NCI-H2227 (cell line): ENCODE measurements around the gene SRGAP3.

Experiments used
- DNase-seq: peaks from one replicate; lab custom pipeline; 2025; ENCODE audit not compliant: unreplicated experiment; lab: John Stamatoyannopoulos, UW

Gene SRGAP3

DNA sequence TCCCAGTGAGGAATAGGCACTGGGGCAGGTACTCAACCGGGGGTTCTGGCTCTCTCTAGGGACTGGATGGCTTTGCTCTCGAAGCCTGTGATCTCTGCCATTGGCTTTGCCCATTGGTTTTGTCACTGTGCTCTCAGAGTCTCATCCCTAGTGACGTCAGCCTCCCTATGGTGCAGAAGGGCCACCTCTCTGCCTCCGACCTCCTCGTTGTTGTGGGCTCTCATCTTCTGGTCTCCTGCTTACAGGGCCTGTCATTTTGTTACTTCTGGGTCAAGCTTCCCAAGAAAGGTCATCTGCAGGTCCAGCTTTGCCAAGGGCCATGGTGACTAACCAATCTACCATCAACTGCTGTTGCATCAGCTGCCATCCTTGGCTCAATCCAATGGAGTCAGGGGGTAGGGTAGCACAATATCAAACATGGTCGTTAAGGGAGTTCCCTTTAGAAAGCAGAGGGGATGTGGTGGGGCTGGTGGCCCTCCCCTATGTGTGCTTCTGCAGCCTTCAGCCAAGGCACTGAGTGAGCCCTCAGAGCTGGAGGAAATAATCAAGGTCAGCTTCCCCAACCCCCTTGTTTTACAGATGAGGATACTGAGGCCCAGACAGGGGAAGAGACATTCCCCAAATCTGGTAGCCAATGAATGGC lies 272.8 kb downstream of the SRGAP3 start:
- no peak for DNase-seq

DNA sequence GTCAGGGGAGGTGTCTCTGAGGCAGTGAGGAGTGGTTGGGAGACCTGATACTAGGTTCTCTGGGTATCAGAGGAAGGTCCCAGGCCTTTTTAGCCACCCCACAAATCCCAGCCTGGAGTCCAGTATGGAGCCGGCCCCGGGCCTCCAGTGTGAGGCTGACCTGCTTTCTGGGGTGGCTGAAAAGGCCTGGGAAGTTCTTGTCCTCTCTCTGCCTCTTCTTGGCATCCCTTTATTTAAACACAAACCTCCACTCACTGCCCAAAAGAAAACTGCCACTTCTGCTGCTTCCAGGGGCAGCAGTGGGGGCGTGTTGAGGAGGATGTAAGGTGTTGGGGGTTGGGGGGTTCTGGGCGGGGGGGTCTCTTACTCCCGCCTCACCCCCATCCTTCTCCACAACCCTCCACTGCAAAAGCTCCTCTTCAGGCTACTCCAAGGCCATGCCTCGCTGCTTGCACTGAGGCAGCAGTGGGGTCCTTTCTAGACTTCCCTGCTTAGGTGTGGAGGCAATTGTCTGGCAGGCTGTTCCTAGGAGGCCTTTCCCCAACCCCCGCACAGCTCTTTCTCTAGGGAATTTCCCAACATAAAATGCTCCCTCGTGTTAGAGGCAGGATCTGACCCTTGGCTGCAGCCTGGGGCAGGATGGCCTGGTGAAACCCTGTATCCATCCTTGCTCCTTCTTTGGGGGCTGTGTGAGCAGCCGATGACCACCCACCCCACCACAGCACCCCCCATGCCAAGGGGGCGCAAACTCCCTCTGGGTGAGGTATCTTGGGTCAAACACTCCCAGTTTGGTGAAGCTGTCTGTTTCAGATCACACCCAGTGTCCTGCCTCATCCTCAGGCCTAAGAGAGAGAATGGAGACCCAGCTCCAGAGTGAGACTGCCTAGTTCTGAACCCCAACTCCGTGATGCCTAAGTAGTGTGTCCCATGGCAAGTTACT lies 274.1 kb downstream of the SRGAP3 start:
- no peak for DNase-seq

DNA sequence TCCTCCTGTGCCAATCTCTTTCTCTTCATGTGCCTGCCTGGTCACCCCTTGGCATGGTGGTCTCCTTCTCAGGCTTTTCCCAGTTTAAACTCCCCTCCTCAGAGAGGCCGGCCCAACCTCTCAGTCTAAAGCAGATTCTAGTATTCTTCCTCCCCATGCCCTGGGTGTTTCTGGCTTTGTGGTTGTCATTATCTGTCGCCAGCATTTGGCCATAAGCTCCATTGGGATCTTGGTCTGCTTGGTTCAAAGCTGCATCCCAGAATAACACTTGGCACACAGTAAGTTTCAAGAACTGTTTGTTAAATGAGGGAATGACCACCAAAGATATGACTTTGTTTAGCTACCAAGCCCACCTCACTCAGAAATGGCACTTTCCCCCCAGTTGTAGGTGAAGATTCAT lies 275.0 kb downstream of the SRGAP3 start:
- DNase-seq: no peak

DNA sequence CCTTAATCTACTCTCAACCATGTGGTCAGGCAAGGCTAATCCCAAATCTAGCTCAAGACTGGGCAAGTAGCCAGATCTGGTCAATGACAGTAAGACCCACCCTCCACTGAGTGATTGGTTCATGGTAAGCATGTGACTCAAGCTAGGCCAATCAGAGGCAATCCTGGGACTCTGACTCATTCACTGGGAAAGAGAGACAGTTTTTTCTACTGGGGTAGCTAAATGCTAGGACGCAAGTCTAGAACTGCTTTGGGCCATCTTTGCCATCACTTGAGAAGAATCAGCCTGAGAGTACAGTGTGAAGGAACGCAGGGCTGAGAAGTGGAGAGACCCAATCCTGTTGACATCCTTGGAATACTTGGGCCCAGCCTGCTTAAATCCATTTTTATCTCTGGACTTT lies 276.8 kb downstream of the SRGAP3 start:
- DNase-seq: peak; percentile 14

DNA sequence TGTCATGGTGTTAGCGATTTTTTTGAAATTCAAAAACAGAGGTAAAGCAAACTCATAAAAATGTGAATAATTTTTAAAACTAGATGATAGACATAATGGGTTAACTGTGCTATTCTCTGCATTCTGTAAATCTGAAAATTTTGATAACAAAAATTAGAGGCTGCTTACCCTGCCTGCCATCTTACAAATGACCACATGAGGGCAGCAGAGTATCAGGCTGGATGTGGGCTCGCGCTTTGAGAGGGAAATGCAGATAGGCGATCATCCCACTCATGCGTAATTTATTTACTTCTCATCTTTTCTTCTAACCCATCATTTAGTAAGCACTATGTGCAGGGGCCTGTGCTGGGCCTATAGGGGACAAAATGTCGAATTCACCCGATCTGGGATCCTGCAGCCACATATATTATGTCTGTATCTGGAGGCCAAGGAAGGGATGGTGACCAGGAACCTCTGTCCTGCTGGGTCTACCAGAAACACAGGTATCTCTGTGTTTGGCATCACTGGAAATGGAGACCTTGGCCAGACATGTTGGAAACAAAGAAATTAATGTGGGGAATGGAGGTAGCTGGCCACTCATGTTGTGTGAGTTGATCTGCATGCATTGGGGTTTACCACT lies 278.4 kb downstream of the SRGAP3 start:
- DNase-seq: peak; percentile 74

DNA sequence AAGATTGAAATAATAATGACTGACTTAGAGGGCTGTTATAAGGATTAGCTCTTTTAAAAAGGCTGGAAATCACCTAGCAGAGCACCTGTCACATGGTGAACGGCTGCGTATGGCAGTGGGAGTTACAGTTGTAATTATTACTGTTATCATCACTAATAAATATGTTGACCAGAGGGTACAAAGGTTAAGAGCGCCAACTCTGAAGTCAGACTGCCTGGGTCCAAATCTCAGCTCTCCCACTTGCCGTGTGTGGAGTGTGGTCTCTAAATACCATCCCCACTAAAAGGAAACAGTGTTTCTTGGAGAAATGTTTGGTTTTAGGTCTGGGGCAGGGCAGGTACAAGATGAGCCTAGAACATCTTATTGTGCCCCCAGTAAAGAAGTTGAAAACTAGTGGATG lies 280.2 kb downstream of the SRGAP3 start:
- DNase-seq: no peak

DNA sequence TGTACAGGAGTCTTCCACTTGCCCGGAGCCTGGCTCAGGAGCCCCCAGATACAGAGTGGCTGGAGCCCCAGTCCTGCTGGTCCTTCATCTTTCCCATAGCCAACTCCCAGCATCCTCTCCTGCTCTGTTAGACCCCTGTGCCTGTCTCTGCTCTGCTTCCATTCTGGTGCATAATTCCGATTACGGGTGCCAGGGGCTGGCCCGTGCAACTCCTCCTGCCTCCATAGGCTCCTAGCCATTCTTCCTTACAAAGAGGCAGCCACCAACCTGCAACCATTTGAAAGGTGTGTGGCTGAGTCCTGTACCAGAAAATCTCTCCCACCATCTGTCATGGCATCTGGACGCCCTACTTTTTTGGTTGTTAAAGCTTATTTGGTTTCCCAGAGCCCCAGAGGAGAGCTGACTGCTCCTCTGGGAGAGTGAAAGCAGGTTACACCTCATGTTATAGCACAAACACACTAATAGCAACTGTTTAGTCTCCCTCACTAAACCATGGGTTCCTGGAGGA lies 281.0 kb downstream of the SRGAP3 start:
- no peak for DNase-seq

DNA sequence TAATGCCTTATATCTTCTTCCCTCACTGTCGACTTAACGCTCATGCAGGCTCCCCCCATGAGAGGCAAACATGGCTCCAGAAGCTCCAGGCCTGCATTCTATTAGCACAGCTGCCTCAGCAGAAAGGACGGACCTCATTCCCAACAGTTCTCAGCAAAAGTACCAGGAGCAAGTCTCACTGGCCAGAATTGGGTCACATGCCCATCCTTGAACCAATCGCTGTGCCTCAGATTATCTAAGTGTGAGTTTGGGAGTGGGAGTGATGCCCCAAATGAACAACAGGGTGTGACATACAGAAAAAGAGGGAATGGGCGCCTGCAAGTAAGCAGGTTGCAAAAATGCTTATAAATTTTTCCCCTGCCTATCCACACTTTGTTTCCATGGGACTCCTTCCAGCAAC lies 281.9 kb downstream of the SRGAP3 start:
- DNase-seq: no peak

DNA sequence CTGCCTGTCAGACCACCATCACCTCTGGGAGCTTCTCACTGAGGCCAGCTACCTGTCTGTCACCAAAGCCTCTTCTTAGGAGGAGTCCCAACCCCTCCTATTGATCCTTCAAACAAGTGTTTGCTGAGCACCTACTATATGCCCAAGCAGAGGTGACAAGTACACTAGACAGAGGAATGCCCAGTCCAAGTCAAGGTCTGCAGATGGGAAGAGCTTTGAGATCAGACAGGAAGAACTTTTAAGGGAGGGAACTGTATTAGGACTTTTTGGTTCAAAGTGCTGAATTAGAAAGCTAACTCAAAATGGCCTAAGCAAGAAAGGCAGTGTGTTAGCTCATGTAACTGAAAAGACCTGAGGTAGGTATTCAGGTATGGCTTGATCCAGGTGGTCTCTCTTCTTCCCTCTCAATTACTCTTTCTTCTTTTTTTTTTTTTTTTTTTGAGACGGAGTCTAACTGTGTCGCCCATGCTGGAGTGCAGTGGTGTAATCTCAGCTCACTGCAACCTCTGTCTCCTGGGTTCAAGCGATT lies 282.6 kb downstream of the SRGAP3 start:
- DNase-seq: no peak

DNA sequence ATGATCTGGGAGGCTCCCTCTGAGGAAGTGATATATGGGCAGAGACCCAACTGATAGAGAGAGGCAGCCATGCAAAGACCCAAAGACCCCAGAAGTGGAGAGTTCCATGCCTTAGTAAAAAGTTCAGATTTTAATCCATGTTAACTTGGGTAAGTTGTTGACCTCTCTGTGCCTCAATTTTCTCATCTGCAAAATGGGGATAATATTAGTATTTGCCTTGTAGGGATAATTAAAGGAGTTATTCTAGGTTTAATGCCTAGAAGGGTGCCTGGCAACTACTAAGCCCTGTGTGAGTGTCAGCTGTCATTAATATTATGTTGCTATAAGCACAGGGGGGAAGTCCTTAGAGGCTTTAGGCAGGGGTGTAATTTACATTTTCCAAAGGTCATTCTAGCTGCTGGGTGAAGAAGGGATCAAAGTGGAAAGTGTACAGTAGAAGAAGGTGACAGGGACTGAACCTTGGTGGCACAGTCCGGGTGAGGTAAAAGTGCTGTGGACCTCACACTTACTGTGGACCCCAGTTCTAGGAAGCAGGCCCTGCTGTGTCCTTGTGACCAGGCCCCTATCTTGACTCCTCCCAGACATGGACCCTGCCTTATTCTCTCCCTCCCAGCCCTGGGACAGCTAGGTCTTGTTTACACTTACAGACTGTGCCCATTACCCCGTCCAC lies 283.2 kb downstream of the SRGAP3 start:
- no peak for DNase-seq

DNA sequence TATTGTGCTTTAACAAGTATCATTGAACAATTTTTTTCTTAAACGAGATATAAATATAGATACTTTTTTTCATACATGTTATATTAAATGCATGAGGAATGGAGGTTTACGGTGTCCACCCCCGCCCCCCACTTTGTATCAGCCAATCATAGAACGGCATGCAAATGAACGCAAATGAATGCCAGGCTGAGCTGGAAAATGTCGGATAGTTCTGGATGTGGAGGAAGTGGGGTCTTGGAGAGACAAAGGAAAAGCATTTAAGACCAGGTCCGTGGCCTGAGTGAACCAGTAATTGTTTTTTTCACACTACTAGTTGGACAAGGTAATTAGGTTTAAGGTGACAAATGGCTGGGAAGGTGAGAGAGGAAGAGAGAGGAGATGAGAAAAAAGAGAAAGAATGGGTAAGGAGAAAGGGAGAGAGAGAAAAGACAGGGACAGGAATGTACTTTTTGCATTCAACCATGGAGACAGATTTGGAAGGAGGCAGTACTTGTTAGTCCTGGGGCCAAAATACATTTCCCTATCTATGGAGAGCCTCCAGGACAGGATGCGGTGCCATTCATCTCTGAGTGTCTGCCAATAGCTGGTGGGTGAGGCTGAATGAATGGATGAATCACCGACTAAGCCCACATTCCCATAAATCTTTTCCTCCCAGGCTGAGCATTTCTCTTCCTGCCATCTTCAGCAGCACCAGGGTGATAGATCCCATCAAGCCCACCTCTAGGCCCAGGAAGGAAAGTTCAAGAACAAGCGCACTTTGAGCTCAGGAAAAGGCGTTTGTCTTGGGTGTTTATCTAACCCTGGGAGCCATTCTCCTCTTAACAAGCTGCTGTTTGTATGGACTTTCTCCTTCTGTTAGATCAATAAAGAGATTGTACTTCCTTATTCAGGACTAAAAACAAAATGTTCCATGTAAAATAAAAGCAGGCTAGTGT lies 284.7 kb downstream of the SRGAP3 start:
- DNase-seq: no peak

DNA sequence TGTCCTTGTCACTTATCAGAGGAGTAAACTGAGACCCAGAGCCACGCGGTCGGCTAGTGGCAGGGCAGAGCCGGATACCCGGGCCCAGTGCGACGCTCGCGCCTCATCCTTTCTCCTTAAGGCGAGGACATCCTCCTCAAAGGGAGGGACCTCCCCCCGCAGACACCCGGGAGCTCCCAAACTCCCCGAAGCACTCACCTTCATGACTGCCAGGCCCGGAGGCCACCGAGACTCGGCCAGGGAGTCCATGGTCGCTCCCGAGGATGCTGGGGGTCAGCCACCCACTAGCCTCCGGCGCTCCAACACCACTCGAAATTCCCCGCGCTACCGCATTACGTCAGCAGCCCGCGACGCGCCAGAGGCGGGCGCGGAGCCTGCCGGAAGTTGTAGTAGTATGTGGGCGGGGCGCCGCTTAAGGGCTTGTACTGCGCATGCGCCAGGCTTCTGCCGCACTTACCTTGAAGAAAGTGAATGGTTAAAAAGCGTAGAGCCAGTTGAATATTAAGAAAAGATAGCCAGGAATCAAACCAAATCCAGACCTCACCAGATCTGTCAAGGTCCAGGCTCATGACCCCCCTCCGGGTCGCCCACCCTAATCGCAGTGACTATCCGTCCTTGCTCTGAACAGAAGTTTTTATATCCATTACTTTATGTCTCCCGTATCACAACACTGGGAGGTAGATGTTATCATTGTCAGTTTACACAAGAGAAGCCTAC lies 286.2 kb downstream of the SRGAP3 start, which contains the start of gene RAD18:
RAD18 (minus strand) TSS at position 336 of the 717 bp plus-strand sequence; CDS start at position 249, 87 bp downstream.
- DNase-seq: peak; percentile 91

DNA sequence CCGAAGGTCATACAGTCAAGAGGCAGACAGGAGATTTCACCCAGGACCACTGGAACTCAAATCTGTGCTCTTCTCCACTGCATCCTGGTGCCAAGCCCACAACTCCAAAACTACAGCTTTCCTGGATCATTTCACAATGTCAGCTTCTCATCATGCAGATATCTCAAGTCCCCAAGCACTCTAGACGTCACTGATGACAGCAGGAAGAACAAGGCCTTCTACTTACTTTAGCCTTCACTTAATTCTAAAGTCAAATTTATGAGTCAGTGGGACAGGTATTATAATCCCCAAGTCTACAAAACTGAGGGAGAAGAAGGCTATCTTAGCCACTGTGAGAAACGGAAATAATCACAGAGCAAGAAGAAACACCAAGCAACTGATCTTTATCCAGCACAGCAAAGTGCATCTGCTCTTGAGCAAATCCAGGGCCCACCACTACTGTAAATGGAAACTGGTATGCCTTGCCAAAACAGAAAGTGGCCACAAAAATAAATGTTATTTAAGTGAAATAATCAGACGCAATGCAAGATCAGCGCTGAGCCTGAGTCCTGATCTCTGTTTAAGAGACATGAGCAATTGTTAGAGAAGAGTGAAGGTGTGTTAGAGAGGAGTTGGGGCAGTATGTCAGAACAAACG lies 287.1 kb downstream of the SRGAP3 start:
- DNase-seq: no peak

DNA sequence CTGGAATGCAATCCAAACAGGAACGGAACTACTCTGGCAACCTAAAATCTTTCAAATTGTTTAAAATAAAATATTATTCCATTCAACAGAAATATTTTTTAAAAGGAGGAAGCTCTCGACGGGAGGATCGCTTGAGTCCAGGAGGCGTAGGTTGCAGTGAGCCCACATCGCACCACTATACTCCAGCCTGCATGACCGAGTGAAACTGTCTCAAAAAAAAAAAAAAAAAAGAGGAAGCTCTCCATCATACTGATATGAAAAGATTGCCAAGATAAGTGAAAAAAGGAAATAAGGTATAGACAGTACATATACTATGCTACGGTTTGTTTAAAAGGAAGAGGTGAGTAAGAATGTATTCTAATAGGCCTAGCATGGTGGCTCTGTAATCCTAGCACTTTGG lies 289.8 kb downstream of the SRGAP3 start:
- no peak for DNase-seq

DNA sequence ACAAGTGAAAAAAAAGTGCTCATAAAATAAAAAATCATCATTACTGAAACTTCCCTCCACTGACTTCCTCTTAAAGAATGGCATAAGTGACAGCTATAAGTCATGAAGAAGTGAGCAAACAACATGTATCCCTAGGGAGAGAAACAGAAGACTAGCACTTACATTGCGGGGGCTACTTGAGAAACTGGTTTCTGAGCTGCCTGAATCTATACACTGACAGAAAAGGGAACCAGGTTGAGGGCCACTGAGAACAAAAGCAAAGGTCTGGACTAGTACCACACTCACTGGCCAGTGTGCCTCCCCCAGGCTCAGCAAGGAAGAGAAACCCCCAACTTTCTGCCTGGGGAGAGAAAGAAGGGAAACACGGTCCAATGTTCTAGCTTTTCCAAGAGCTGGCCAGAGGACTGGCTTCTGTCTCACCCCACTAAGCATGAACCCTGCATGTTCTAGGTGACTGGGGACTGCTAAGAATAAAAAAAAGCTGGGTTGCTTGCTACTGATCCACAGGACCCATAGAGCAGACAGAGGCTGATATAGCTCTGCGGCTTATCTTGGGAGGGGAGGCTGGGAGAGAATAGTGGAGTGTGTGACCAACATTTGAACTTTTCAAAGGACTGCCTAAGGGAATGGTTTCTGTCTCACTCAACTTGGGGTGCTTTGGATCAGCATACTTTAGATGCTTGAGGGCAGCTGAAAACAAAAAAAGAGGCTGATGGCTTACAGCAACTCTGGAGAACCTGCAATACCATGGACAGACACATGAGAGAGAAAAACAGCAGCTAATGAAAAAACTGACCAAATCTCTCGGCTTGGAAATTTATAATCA lies 294.3 kb downstream of the SRGAP3 start:
- DNase-seq: no peak

DNA sequence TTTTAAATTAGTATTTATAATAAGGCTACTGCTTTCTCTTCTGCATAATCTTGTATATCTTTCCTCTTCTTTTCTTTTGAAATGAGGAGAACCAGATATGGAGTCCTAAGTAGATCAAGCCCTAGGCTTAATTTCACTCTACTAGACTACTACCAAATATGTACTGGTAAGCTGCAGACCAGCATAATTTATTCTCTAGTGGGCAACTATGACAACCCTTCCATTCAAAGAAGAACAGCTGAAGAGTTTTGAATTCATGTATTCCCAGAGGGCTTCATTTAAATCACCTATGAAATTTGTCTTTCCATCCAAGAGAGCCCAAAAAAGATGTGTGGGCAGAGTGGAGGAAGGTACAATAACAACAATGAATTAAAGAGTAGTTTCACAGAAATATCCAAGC lies 296.1 kb downstream of the SRGAP3 start:
- no peak for DNase-seq

DNA sequence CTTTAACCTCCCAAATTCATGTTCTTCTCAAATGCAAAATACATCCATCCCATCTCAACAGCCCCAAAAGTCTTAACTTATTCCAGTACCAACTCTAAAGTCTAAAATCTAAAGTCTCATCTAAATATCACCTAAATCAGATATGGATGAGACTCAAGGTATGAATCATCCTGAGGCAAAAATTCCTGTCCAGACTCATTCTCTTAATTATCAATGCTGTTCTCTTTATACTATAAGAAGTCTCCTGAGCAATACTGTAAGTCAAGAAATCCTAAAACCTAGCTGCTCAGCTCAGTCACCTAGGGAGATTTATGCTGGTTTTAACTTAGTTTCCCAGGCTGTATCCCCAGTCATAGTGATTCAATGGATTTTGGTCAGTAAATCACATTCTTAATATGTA lies 297.3 kb downstream of the SRGAP3 start:
- no peak for DNase-seq
